ENCODE results near the gene ADAM29.
"Not testable (repeated sequence)": the region's sequence is repeated elsewhere in the genome, so short reads cannot be mapped to it uniquely, and the experiment has no call there.

Gene ADAM29

GRCh38 chr4:174946246-174946645, 28.1 kb downstream of the ADAM29 start:
- no peak for DNase-seq (ENCODE audit: low read depth in 2 of 2, low spot score in 1 of 2)

DNA sequence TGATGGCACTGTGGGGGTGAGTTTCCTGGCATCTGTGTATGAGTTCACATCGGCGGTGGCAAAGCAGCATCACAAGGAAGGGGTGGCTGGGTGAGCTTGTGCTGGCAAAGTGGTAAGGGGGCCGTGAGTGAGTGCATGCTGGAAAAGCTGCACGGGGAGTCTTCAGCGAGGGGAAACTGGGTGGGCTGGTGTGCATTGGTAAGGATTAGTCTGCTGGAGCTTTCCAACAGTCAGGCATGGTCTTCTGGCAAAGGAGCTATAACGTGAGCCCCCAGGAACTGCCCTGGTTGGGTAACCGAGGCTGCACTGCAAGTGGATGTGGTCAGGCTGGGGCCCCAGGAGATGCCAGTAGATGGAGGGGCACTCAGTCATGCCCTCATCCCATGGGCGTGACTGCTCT, 30.7 kb downstream of the ADAM29 start:
- no peak for DNase-seq (ENCODE audit: low read depth in 2 of 2, low spot score in 1 of 2)

DNA sequence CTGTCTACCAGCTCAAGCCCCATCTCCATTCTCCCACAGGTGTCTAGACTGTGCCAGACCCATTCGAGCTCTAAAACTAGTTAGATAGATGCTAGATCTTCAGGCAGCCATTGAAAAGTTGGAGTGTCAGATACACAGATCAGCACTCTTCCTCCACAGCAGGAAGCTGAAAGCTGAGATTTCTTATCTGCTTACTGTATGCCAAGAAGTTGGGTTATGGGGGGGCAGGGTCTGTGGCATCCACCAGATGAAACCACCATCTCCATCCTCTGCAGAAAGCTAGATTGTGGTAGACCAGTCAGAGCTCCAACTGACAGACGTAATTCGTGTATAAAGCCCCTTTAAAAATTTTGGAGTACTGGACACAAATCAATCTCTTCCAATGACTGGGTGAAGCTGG, 54.8 kb downstream of the ADAM29 start:
- DNase-seq (ENCODE audit: low read depth in 2 of 2, low spot score in 1 of 2), result no peak

- DNase-seq (ENCODE audit: low read depth in 2 of 2, low spot score in 1 of 2), result no peak
Observed at GRCh38 chr4:174973336-174973735, 55.2 kb downstream of the ADAM29 start.

DNA sequence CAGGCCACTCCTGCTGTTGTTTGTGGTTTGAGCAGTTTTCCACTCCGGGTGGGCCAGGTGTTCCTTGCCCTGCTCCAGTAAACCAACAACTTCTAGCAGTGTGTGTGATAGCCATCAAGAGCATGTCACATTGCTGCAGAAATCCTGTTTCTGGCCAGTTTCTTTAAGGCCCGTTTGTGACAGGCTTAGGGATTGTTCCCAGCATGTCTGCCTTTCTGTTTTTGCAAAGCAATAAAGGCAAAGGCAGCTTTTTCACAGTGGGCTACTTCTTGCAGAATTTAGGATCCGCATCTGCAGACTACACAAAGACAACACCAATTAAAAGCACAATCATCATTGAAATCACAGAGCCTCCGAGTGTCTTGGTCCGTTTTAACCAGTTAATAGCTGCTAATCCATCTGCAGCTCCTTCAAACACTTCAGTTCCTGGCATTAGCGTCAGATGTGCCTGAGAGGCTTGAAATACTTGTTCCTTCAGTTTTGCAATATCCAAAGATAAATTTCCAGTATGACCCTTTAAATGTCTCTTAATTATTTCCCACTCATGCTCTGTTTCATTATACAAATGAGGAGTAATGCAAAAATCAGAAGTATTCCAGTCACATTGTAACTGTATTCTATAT, 65.1 kb downstream of the ADAM29 start:
- no peak for DNase-seq (ENCODE audit: low read depth in 2 of 2, low spot score in 1 of 2)

DNA sequence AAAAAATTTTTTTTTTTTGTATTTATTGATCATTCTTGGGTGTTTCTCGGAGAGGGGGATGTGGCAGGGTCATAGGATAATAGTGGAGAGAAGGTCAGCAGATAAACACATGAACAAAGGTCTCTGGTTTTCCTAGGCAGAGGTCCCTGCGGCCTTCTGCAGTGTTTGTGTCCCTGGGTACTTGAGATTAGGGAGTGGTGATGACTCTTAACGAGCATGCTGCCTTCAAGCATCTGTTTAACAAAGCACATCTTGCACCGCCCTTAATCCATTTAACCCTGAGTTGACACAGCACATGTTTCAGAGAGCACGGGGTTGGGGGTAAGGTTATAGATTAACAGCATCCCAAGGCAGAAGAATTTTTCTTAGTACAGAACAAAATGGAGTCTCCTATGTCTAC, 65.7 kb downstream of the ADAM29 start:
- DNase-seq (ENCODE audit: low read depth in 2 of 2, low spot score in 1 of 2), result not testable (repeated sequence)

- no peak for DNase-seq (ENCODE audit: low read depth in 2 of 2, low spot score in 1 of 2)
Observed at GRCh38 chr4:174989791-174990190, 71.6 kb downstream of the ADAM29 start.

DNA sequence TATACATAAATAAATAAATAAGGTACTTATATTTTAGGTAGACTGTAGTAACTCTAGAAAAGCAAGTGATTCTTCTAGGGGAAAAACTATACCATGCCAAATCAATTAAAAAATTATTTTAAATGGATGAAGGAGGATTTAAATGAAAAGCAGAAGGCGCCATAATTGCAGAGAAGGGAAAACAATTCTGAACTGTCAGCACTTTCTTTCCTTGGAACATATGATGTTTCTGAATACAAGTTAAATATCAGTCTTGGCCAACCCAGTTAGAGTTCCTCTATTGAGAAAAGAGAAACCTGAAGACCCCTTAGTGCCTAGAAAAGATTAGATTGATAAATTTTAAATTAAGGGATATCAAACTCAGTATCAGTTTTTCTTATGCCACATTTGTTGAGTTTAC, 75.8 kb downstream of the ADAM29 start:
- DNase-seq (ENCODE audit: low read depth in 2 of 2, low spot score in 1 of 2), result no peak

- DNase-seq (ENCODE audit: low read depth in 2 of 2, low spot score in 1 of 2), result no peak
Observed at GRCh38 chr4:174996079-174996478, 77.9 kb downstream of the ADAM29 start.

- no peak for DNase-seq (ENCODE audit: low read depth in 2 of 2, low spot score in 1 of 2)
Observed at GRCh38 chr4:174999407-174999806, 81.2 kb downstream of the ADAM29 start.

GRCh38 chr4:175017751-175018150, 99.6 kb downstream of the ADAM29 start:
- no peak for DNase-seq (ENCODE audit: low read depth in 2 of 2, low spot score in 1 of 2)

GRCh38 chr4:175019447-175019846, 101.3 kb downstream of the ADAM29 start:
- not testable (repeated sequence) for DNase-seq (ENCODE audit: low read depth in 2 of 2, low spot score in 1 of 2)

Measured in stimulated activated CD8-positive, alpha-beta memory T cell treated with anti-CD3 and anti-CD28 coated beads, Interleukin-4, amount 100 ng/mL, for 1 hour (primary cell).